GM19025 (cell line): ENCODE data around the gene DHFR.

Source experiments
- ATAC-seq: cut with Tn5 transposase; IDR thresholded peaks from one replicate; pipeline ENCODE4 v1.9.1; 2021; ENCODE audit warnings: mild to moderate bottlenecking, low read depth, moderate library complexity; ENCODE audit not compliant: unreplicated experiment

DHFR gene

GRCh38 chr5:80656425-80656824, 1.6 kb upstream of the DHFR start:
- ATAC-seq = no peak

- no peak for ATAC-seq
Observed at GRCh38 chr5:80655231-80655774, 520 bp upstream of the DHFR start.

- no peak for ATAC-seq
Observed at GRCh38 chr5:80654054-80654390, 761 bp downstream of the DHFR start.

GRCh38 chr5:80653502-80653901, 1.3 kb downstream of the DHFR start:
- ATAC-seq = no peak

- ATAC-seq = no peak
Observed at GRCh38 chr5:80646926-80647325, 7.9 kb downstream of the DHFR start.

- ATAC-seq = no peak
Observed at GRCh38 chr5:80644900-80645299, 9.9 kb downstream of the DHFR start.

- ATAC-seq = no peak
Observed at GRCh38 chr5:80641353-80641752, 13.4 kb downstream of the DHFR start.

- ATAC-seq = no peak
Observed at GRCh38 chr5:80634193-80634592, 20.6 kb downstream of the DHFR start.

- no peak for ATAC-seq
Observed at GRCh38 chr5:80632700-80633099, 22.1 kb downstream of the DHFR start.

- ATAC-seq = no peak
Observed at GRCh38 chr5:80631278-80632259, 23.2 kb downstream of the DHFR start.

- ATAC-seq = no peak
Observed at GRCh38 chr5:80629281-80629680, 25.5 kb downstream of the DHFR start.

GRCh38 chr5:80625230-80625629, 29.6 kb downstream of the DHFR start:
- ATAC-seq = no peak

- no peak for ATAC-seq
Observed at GRCh38 chr5:80623999-80624398, 30.8 kb downstream of the DHFR start.

GRCh38 chr5:80622756-80623155, 32.0 kb downstream of the DHFR start:
- ATAC-seq = no peak

- no peak for ATAC-seq
Observed at GRCh38 chr5:80620211-80620610, 34.6 kb downstream of the DHFR start.

- no peak for ATAC-seq
Observed at GRCh38 chr5:80619086-80619485, 35.7 kb downstream of the DHFR start.

- no peak for ATAC-seq
Observed at GRCh38 chr5:80618438-80618837, 36.3 kb downstream of the DHFR start.

GRCh38 chr5:80615266-80615914, 39.4 kb downstream of the DHFR start:
- ATAC-seq = no peak

- no peak for ATAC-seq
Observed at GRCh38 chr5:80609692-80610091, 45.1 kb downstream of the DHFR start.

GRCh38 chr5:80608731-80609130, 46.1 kb downstream of the DHFR start:
- no peak for ATAC-seq

- peak; percentile 89 for ATAC-seq
Observed at GRCh38 chr5:80607832-80608231, 47.0 kb downstream of the DHFR start.

GRCh38 chr5:80607343-80607742, 47.4 kb downstream of the DHFR start:
- ATAC-seq = no peak
